ENCODE results near the gene ERBIN. TPM values are rescaled to one million over a fixed set of nuclear protein-coding genes. Genes with fewer than 3 reads are reported as not detected.

The ERBIN gene
- total RNA-seq, 1 experiment from 2014 or later, result 98.4 TPM

DNA sequence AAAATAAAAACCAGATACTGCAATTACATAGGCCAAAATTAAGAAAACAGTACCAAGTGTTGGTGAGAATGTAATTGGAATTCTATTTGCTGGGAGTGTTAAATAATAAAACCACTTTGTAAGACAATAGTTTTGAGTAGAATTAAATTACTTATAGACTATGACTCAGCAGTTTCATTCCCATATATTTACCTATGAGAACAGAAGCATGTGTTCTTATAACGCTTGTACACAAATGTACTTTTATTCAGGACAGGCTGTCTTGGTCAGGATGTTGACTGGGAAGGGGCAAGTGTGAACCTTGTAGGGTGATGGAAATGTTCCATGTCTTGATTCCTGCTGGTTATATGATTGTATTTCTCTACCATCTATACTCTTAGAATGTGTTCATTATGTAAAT lies 56.3 kb downstream of the ERBIN start:
- Mint-ChIP-seq H3K27me3 (ENCODE audit: unreplicated experiment) (no peaks in the 10 kb centered on the region), H3K4me3 (ENCODE audit: low read depth, unreplicated experiment) (no peak overlapping the region), H3K4me1 (ENCODE audit: low read depth, unreplicated experiment) (peaks cover 23% of the 10 kb centered on the region), H3K27ac (ENCODE audit: unreplicated experiment) (no peak overlapping the region), H3K9me3 (ENCODE audit: low read depth, unreplicated experiment) (peaks cover 4% of the 10 kb centered on the region), H3K36me3 (ENCODE audit: insufficient read depth, unreplicated experiment) (peaks cover 11% of the 10 kb centered on the region)
- TF ChIP-seq, protein P1, sequence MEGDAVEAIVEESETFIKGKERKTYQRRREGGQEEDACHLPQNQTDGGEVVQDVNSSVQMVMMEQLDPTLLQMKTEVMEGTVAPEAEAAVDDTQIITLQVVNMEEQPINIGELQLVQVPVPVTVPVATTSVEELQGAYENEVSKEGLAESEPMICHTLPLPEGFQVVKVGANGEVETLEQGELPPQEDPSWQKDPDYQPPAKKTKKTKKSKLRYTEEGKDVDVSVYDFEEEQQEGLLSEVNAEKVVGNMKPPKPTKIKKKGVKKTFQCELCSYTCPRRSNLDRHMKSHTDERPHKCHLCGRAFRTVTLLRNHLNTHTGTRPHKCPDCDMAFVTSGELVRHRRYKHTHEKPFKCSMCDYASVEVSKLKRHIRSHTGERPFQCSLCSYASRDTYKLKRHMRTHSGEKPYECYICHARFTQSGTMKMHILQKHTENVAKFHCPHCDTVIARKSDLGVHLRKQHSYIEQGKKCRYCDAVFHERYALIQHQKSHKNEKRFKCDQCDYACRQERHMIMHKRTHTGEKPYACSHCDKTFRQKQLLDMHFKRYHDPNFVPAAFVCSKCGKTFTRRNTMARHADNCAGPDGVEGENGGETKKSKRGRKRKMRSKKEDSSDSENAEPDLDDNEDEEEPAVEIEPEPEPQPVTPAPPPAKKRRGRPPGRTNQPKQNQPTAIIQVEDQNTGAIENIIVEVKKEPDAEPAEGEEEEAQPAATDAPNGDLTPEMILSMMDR (IDR thresholded peaks at IDR 0.05; ENCODE audit: unreplicated experiment), result no peak
- intact Hi-C loops (cut with micrococcal nuclease; ENCODE audit: unreplicated experiment), result no loop called here
- CTCF ChIA-PET, result no interaction called here
- no peak for DNase-seq
- BruUV-seq (replicated peaks), result no TSS peak

DNA sequence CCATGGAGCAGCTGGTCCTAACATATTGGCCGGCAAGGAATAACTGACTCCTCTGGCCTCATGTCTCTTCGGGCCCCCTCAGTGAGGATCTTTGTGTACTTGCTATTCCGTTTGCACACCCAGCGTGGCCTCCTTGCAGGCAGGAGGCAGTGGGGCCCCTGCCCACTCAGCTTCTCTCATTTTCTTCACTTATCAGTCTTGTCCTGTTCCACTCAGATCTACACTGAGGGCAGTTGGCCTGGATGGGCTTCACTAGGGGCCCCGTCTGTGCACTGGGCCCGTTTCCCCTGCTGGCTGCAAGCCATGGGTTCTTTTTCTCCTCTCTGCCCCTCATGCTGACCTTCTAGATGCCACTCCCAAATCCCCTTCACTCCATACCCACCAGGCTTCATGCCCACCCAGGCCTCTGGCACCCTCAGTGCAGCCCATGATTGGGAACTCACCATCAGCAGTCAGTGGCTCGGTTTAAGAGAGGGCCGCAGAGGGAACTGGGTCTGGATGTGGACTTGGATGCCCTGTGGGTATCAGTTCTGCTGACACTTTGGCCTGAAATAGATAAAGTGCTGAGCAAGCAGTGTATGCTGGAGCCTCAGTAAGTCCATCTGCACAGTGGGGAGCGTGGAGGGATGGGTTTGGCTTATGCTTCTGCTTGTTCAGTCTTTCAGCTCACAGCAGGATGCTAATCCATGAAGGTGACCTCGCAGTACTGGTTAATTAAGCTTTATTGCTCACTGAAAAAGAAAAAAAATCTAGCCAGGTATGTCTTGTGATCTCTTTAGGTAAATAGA lies 57.9 kb downstream of the ERBIN start:
- CTCF ChIA-PET, result no interaction called here
- H3K27ac Mint-ChIP-seq (ENCODE audit: unreplicated experiment), result no peak overlapping the region

DNA sequence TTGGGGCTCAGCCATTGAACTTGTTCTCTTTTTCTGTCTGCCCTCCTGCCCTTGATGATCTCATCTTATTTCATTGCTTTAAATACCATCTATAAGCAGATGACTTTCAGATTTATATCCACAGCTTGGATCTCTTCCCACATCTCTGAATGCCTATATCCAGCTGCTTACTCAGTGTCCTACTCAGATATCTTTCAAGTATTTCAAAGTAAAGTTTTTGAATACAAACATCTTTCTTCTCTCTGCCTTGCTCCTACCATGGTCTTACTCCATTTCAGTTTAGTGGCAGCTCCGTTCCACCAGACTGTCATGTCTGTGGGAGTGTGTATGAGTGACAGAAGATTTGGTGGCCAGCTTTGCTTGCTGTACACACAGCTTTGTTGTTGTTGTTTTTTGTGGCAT lies 59.7 kb downstream of the ERBIN start:
- Mint-ChIP-seq H3K9me3 (ENCODE audit: low read depth, unreplicated experiment) (no peaks in the 10 kb centered on the region), H3K4me3 (ENCODE audit: low read depth, unreplicated experiment) (no peak overlapping the region), H3K27me3 (ENCODE audit: unreplicated experiment) (no peaks in the 10 kb centered on the region), H3K36me3 (ENCODE audit: insufficient read depth, unreplicated experiment) (peaks cover 9% of the 10 kb centered on the region), H3K4me1 (ENCODE audit: low read depth, unreplicated experiment) (peaks cover 22% of the 10 kb centered on the region), H3K27ac (ENCODE audit: unreplicated experiment) (no peak overlapping the region)
- CTCF ChIA-PET, result no interaction called here
- no peak for DNase-seq
- intact Hi-C loops (cut with micrococcal nuclease; ENCODE audit: unreplicated experiment), result no loop called here
- TF ChIP-seq, protein P1 (IDR thresholded peaks at IDR 0.05; ENCODE audit: unreplicated experiment), result no peak
- BruUV-seq (replicated peaks), result no TSS peak

More for the DNA sequence above, 57.9 kb downstream of the ERBIN start:
- Mint-ChIP-seq H3K27me3 (ENCODE audit: unreplicated experiment) (no peaks in the 10 kb centered on the region), H3K4me3 (ENCODE audit: low read depth, unreplicated experiment) (no peak overlapping the region), H3K4me1 (ENCODE audit: low read depth, unreplicated experiment) (peaks cover 29% of the 10 kb centered on the region), H3K36me3 (ENCODE audit: insufficient read depth, unreplicated experiment) (peaks cover 15% of the 10 kb centered on the region), H3K9me3 (ENCODE audit: low read depth, unreplicated experiment) (no peaks in the 10 kb centered on the region)
- no peak for DNase-seq
- intact Hi-C loops (cut with micrococcal nuclease; ENCODE audit: unreplicated experiment), result no loop called here
- no TSS peak for BruUV-seq (replicated peaks)
- TF ChIP-seq, protein P1 (IDR thresholded peaks at IDR 0.05; ENCODE audit: unreplicated experiment), result no peak

DNA sequence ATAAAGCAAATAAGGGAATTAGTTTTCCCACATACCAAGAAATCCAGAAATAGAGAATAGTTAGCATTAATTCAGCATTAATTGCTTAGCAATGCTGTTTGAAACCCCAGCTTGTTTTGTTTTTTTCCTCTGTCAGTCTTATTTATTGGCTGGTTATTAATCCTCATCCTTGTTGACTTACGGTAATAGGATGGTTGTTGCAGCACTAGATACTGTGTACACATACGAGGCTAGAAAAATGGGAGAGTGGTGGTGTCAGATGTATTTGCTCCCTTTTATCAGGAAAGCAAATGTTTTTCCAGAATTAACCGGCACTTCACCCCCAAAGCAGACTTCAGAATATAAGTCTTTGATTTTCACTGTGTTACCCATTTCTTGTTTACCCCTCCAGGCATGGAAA lies 60.4 kb downstream of the ERBIN start:
- peaks cover 22% of the 10 kb centered on the region for H3K4me1 Mint-ChIP-seq (ENCODE audit: low read depth, unreplicated experiment)
- BruUV-seq (replicated peaks), result no TSS peak
- TF ChIP-seq, protein P1 (IDR thresholded peaks at IDR 0.05; ENCODE audit: unreplicated experiment), result no peak
- H3K27ac Mint-ChIP-seq (ENCODE audit: unreplicated experiment), result no peak overlapping the region
- no peaks in the 10 kb centered on the region for H3K9me3 Mint-ChIP-seq (ENCODE audit: low read depth, unreplicated experiment)
- intact Hi-C loops (cut with micrococcal nuclease; ENCODE audit: unreplicated experiment), result no loop called here
- DNase-seq, result no peak
- CTCF ChIA-PET, result no interaction called here
- H3K4me3 Mint-ChIP-seq (ENCODE audit: low read depth, unreplicated experiment), result no peak overlapping the region
- H3K36me3 Mint-ChIP-seq (ENCODE audit: insufficient read depth, unreplicated experiment), result peaks cover 9% of the 10 kb centered on the region
- no peaks in the 10 kb centered on the region for H3K27me3 Mint-ChIP-seq (ENCODE audit: unreplicated experiment)
